Measurements from ENCODE around the gene COL4A1.

COL4A1 gene

DNA sequence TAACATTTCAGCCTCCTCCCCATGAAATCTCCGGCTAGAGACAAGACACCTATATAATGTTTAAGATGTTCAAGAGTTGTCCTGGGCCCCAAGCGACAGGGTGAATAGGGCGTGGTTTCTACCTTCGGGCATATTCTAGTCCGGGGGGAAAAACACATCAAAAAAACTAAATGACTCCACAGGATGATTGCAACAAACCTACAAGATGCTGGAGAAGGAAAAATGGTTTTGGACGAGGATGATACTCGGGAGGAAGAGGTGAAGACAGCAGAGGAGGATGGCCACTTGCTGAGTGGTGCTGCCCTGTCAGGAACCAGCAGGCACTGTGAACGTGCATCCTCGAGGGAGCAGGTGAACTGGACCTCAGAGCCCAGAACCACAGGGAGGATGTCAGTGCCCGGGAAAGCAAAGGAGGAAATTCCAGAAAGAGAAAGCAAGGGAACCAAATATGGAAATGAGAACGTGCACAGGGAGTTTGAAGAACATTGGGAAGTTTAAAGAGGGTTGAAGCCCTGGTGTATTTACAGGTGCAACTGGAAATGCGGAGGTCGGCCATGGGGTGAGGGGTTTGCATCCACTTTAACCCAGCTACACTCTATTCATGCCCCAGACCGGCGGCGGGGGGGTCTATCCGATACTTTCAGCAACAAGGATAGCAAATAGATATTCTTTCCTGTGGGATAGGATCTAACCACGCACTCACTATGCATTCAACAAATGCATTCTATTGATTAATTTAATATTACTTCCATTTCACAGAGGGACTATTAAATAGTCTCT is 50.6 kb downstream of the COL4A1 start:
- DNase-seq (ENCODE audit: low spot score): no peak

DNA sequence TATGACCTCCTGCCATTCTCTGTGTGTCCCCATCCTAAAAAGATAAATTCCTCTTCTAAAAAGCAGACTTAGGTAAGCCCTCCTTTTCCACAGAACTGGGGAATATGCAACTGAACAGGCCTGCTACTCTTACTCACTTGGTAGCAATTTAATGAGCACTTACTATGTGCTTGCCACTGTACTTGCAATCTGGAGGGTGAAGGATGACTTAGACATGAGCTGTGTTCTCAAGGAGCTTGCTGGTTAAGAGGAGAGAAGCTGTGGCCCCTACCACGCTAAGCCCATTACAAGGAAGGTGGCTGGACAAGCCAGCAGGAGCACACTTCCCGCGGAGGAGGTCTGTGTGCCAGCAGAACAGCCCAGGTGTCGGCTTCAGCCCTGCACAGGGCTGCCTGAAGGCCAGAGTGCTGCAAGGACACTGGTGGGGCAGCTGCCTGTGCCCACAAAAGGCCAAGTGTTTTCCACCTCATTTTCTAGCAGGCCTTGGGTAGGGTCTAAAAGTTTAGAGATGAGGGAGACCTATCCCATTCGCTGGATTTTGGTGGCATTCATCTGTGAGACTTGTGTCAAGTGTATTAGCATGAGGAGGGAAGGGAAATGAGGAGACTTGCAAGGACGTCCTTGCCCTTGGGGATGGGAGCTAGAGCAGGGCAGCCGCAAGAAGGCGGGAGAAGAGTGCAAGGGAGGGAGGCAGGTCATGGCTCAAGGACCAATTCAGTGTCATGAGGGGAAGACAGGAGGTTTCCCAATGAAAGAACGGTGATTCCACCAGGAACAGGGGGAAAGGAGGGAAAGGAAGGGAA is 52.0 kb downstream of the COL4A1 start:
- DNase-seq (ENCODE audit: low spot score): no peak

GRCh38 chr13:110254151-110254679 is 52.7 kb downstream of the COL4A1 start:
- DNase-seq (ENCODE audit: low spot score): no peak

GRCh38 chr13:110251193-110251819 is 55.7 kb downstream of the COL4A1 start:
- no peak for DNase-seq (ENCODE audit: low spot score)

DNA sequence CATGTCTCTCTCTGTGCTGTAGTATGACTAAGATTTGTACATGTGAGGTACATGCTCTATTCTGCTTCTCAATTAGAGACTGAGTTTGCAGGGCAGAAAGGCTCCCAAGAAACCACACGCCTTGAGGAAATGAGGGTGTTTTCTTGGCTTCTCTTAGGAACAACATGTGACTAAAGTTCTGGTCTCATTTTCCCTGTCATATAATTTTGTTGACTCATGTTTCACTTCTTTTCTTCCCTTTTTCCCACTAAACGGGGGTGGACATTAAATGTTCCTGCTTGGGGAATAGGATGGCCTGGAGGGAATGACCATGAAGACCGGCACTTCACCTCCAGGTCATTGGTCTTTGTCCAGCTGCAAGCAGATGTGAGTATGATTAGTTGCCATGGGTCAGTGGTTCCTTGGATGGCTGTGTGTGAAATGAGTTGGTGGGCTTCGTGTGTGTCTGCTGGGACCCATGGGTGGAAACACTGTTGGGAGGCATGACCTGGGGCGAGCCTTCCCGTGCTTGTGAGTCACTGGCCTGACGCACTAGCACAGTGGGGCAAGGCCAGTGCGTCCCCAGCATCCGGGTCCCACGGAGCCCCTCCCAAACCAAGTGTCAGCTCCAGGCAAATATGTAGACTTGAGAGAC is 56.6 kb downstream of the COL4A1 start:
- DNase-seq (ENCODE audit: low spot score): no peak

DNA sequence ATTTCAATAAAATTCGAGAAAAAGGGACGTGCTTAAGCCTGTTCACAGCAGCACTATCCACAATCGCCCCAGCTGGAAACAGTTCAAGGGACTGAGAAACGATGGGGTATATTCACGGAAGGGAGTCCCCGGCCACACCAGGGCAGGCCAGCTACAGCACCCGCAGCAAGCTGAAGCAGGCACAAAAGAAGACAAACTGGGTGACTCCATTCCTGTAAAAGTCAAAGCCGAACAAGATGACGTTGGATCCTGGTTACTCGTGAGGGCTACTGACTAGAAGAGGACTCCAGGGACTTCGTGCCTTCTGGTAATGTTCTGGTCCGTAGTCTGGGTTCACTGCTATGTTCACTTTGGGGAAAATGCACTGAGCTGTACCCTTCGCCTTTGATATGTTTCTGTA is 57.6 kb downstream of the COL4A1 start:
- no peak for DNase-seq (ENCODE audit: low spot score)

- no peak for DNase-seq (ENCODE audit: low spot score)
These were observed 58.4 kb downstream of the COL4A1 start for GRCh38 chr13:110248449-110249143.

DNA sequence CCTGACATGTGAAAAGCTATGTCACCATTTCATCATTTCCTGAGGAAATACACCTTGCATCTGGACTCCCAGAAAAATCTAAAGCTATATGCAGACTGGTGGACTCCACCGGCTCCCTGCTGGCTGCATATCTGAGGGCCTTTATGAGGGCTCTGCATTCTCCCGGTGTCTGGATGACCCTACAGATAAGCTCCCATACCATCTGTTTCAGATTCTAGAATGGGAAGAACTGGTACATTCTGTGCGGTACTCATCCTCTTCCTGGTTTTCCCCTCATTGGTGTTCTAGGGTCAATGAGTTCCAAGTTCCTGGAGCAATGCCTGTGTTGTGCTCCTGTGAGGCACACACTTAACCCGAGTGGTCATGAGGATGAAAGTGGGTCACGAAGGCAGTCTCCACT is 60.4 kb downstream of the COL4A1 start:
- no peak for DNase-seq (ENCODE audit: low spot score)

GRCh38 chr13:110245416-110245899 is 61.5 kb downstream of the COL4A1 start:
- no peak for DNase-seq (ENCODE audit: low spot score)

DNA sequence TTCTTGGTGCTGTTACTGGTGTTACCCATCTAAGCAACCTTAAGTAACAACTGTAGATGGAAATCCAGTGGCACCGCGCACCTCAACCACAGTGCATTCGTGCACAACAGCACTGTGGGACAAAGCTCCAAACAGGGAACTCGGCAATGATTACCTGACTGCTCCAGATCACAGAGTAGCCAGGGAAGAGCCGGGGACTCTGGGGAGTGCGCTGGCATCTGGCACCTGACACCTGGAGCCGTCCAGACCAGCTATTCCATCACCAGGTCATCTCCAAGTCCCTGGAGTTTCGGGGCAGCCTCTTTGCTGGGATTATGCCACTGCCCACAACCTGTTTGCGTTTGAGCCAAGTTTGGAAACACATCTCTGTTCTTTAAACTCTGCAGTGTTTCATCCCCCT is 62.0 kb downstream of the COL4A1 start:
- DNase-seq (ENCODE audit: low spot score): no peak

DNA sequence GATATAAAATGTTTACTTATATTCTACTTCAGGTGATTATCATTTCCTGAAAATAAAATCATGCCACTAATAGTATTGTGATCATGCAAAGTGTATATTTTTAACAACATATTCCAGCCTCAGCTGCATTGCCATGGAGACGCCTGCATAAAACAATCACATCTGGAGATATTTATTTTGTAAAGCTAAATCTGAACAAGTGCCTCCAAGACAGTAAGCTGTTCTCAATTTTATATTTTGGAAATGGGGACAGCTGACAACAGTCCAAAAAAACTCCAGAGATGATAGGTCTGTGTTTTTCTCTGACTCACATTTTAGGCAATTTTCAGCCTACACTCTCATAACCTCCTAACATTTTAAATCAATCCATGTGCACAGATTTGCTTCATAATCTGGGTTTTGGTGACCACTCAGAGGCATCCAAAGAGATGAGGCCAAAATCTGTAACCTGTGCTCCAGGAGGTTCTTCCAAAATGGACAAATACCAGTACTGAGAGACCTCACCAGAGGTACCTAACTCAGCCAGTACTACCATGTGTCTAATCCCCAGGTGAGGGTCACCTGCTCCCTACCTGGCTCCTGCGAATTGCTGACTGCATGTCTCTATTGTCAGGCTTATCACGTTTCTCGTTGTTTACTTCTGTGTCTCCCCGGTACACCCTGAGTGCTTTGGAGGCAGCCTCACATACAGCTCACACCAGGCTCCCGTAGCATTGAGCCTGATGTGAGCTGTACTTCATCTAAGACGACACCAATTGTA is 62.7 kb downstream of the COL4A1 start:
- no peak for DNase-seq (ENCODE audit: low spot score)

- DNase-seq (ENCODE audit: low spot score): no peak
These were observed 64.3 kb downstream of the COL4A1 start for GRCh38 chr13:110242615-110243014.

DNA sequence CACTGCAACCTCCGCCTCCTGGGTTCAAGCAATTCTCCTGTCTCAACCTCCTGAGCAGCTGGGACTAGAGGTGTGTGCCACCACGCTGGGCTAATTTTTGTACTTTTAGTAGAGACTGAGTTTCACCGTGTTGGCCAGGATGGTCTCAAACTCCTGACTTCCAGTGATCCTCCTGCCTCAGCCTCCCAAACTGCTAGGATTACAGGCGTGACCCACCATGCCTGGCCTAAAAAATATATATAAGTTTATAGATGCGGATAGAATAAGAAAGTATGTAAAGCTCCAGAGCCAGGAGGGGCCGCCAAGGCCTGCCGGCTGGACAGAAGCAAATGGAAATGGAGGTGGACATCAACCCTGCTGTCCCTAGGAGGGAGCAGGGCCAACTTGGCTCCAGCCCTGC is 66.0 kb downstream of the COL4A1 start:
- DNase-seq (ENCODE audit: low spot score): no peak

DNA sequence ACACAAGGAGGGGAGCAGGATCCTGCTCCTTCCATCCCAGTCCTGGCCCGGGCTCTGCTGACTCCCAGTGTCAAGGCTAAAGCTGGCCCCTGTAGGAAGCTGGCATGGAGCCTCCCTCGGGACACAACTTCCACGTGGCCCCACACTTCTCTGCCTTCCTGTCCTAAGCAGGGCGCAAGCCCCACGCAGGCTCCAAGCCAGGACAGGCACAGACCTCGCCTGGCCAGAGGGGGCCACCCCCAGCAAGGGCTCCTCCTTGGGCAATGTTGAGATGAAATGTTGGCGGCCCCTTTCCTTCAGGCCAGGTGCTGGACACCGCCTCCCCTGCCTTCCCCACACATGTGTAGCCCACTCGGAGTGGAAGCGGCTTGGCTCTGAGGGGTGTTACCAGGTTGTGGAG is 66.6 kb downstream of the COL4A1 start:
- DNase-seq (ENCODE audit: low spot score): no peak

- no peak for DNase-seq (ENCODE audit: low spot score)
These were observed 67.5 kb downstream of the COL4A1 start for GRCh38 chr13:110239280-110240125.

GRCh38 chr13:110238818-110239195 is 68.2 kb downstream of the COL4A1 start:
- no peak for DNase-seq (ENCODE audit: low spot score)

- DNase-seq (ENCODE audit: low spot score): no peak
These were observed 68.8 kb downstream of the COL4A1 start for GRCh38 chr13:110237875-110238817.

DNA sequence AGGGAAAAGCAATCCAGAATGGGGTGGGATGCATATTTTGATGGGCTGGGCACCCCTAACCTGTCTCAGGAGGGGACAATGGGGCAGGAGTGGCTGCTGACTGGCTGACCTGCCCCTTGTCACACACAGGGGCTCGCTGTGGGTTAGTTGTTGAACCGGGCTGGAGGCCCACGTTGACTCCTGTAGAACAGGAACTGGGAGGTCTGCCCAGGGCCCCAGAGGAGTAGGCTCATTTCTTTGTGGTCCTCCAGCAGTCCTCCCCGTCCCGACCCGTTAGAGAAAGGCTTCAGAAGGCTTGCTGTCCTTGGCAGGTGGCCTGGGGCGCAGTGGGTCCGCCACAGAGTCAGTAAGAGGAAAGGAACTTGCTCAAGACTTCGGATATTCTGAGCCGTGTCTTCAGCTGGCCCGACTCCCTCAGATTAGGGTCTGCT is 70.1 kb downstream of the COL4A1 start:
- no peak for DNase-seq (ENCODE audit: low spot score)

- no peak for DNase-seq (ENCODE audit: low spot score)
These were observed 70.5 kb downstream of the COL4A1 start for GRCh38 chr13:110236431-110236830.
